NOMO-1 (cell line): ENCODE results near the gene GAK.
"Not testable (repeated sequence)": the region's sequence is repeated elsewhere in the genome, so short reads cannot be mapped to it uniquely, and the experiment has no call there.

Source experiments
- DNase-seq, 2 experiments: peaks; one replicate each; lab custom pipeline; 2025; ENCODE audit not compliant: unreplicated experiment in 2 of 2; lab: John Stamatoyannopoulos, UW

Gene GAK

GRCh38 chr4:953574-953915 is 21.4 kb upstream of the GAK start:
- no peak for DNase-seq

- no peak for DNase-seq
Measured at GRCh38 chr4:952881-953573, 20.9 kb upstream of the GAK start.

GRCh38 chr4:951594-952468 is 19.7 kb upstream of the GAK start:
- no peak for DNase-seq

- DNase-seq: no peak
Measured at GRCh38 chr4:951186-951585, 19.1 kb upstream of the GAK start.

GRCh38 chr4:950136-951020 is 18.3 kb upstream of the GAK start:
- DNase-seq: no peak

GRCh38 chr4:949656-950055 is 17.5 kb upstream of the GAK start:
- no peak for DNase-seq

- DNase-seq: no peak
Measured at GRCh38 chr4:948936-949300, 16.8 kb upstream of the GAK start.

- DNase-seq: no peak
Measured at GRCh38 chr4:948101-948935, 16.2 kb upstream of the GAK start.

- no peak for DNase-seq
Measured at GRCh38 chr4:947491-947971, 15.4 kb upstream of the GAK start.

- no peak for DNase-seq
Measured at GRCh38 chr4:946517-947471, 14.7 kb upstream of the GAK start.

GRCh38 chr4:946103-946450 is 14.0 kb upstream of the GAK start:
- DNase-seq: no peak

GRCh38 chr4:945274-946102 is 13.4 kb upstream of the GAK start:
- no peak for DNase-seq

GRCh38 chr4:939508-939907 is 7.4 kb upstream of the GAK start:
- DNase-seq: not testable (repeated sequence)

- DNase-seq: no peak
Measured at GRCh38 chr4:932713-933070, 576 bp upstream of the GAK start.

- DNase-seq: peak in 1 of 2 experiments; percentile 21
Measured at GRCh38 chr4:931194-931959, 739 bp downstream of the GAK start.

- DNase-seq: no peak
Measured at GRCh38 chr4:930827-931193, 1.3 kb downstream of the GAK start.

GRCh38 chr4:930028-930551 is 2.0 kb downstream of the GAK start:
- DNase-seq: peak in 1 of 2 experiments; percentile 2
